Lower leg skin (tissue), 3 donors: Measurements from ENCODE around the gene SH3BP5.

Experiments used
- POLR2A ChIP-seq, 2 donors: fragments of 450-650 bp; IDR thresholded peaks; one replicate each; pipeline ENCODE4 v1.6.1; 2016 to 2017; ENCODE audit warnings: antibody characterized with exemption in 2 of 2, mild to moderate bottlenecking in 1 of 2, moderate library complexity in 1 of 2
- TF ChIP-seq, protein P1 (sequence below), 3 donors: fragments of 450-650 bp; IDR thresholded peaks; one replicate each; pipeline ENCODE4 v1.5.1; 2016; ENCODE audit warnings: antibody characterized with exemption in 3 of 3, mild to moderate bottlenecking in 3 of 3, moderate library complexity in 2 of 3

DNA sequence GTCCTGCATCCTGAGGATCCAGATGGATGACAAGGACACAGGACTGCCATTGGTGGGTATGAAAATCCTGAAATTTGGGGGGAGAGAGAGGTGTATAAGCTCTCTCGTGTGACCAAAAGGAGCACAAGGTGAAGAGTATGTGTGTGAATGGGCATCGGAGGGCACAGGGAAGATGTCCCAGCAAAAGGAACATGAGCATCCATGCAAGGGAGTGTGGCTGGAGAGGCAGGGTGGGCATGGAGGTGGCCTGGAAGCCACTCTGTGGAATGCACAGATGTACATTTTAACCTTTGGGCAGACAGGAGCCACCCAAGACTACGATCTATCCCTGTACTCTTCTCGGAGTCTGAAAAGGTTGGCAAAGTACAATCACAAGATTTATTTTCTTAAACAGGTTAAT lies 71.9 kb downstream of the SH3BP5 start:
- TF ChIP-seq, protein P1, sequence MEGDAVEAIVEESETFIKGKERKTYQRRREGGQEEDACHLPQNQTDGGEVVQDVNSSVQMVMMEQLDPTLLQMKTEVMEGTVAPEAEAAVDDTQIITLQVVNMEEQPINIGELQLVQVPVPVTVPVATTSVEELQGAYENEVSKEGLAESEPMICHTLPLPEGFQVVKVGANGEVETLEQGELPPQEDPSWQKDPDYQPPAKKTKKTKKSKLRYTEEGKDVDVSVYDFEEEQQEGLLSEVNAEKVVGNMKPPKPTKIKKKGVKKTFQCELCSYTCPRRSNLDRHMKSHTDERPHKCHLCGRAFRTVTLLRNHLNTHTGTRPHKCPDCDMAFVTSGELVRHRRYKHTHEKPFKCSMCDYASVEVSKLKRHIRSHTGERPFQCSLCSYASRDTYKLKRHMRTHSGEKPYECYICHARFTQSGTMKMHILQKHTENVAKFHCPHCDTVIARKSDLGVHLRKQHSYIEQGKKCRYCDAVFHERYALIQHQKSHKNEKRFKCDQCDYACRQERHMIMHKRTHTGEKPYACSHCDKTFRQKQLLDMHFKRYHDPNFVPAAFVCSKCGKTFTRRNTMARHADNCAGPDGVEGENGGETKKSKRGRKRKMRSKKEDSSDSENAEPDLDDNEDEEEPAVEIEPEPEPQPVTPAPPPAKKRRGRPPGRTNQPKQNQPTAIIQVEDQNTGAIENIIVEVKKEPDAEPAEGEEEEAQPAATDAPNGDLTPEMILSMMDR (IDR thresholded peaks at IDR 0.05), result no peak
- TF ChIP-seq POLR2A (IDR thresholded peaks at IDR 0.05), result no peak
